GM18858 (cell line): ENCODE results near the gene GUCD1.
"Not testable (repeated sequence)": the region's sequence is repeated elsewhere in the genome, so short reads cannot be mapped to it uniquely, and the experiment has no call there.

Source experiments
- ATAC-seq: cut with Tn5 transposase; IDR thresholded peaks from one replicate; pipeline ENCODE4 v1.9.1; 2021; ENCODE audit not compliant: unreplicated experiment

Gene GUCD1

DNA sequence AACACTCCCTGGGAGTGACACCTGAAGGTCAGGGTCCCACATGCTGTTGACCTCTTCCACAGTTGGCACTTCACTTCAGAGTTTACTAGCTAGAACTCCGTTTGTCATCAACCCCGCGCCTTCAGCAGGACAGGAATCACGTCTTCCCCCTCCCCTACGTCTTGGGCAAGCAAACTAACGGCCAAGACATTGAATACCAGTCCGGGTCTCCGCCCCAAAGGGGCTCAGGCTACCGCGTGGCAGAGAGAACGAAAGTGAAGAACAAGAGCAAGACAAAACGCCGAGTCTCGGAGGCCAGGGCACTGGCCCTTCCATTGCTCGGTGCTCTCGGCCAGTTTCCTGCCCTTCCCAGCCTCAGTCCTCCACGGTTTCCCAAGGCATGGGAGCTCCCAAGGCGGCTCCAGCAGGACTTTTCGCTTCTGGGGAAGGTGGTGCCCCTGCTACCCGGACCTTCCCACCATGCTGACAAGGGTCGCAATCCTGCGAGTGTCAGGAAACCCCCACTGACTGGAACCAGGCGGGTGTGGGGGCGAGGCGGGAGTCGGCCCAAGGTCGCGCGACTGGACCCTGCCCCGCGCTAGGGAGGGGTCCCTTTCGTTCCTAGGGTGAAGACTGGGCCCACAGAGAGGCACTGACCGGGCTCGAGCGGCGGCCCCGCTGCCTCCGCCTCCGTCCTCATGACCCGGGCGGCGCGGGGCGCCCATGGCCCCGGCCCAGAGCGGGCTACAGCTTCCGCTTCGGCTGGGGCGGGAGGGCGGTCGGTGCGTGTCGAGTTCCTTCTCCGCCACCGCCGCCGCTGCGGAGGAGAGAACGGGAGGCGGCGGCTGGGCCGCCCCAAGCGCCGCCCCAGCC is at the start of gene GUCD1:
Gene GUCD1 (minus strand): TSS at position 826 of the 852 bp plus-strand sequence. CDS start 147 bp downstream, at position 679.
- ATAC-seq = peak; percentile 17

- ATAC-seq = not testable (repeated sequence)
Observed at GRCh38 chr22:24603770-24604629, 49.1 kb upstream of the GUCD1 start.

- not testable (repeated sequence) for ATAC-seq
Observed at GRCh38 chr22:24602847-24603769, 48.2 kb upstream of the GUCD1 start, which contains the start of gene GGT1. GGT1 (plus strand) TSS chr22:24603193; CDS start chr22:24611082, 7,889 bp downstream.

DNA sequence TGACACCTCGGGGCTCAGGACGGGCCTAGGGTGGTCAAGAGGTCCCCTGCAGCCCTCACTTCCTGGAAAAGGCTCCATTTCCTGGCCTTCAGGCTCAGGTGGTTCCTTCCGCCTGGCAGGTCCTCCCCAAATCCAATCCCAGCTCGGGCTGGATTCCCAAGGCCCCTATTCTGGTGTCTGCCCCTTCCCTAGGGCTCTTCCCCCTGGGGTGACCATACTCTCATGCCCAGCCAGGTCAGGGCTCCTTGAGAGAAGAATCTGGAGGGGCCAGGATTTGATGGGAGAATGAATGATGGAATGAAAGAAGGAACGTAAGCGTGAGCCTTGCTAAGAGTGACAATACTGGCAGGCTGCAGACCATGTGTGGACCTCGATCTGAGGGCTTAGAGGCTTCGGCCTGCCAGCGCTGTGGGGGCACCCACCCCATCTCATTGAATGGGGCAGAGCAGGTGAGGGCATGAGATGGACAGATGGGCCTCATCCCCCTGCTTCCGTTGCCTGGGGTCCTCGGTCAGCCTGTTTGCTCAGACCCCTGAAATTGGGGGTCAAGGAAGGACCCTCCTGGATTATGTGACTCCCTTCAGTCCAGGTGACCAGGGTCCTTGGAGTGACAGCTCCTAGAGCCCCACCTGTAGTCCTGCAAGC is 47.3 kb upstream of the GUCD1 start:
- not testable (repeated sequence) for ATAC-seq

- no peak for ATAC-seq
Observed at GRCh38 chr22:24601217-24602104, 46.5 kb upstream of the GUCD1 start.

DNA sequence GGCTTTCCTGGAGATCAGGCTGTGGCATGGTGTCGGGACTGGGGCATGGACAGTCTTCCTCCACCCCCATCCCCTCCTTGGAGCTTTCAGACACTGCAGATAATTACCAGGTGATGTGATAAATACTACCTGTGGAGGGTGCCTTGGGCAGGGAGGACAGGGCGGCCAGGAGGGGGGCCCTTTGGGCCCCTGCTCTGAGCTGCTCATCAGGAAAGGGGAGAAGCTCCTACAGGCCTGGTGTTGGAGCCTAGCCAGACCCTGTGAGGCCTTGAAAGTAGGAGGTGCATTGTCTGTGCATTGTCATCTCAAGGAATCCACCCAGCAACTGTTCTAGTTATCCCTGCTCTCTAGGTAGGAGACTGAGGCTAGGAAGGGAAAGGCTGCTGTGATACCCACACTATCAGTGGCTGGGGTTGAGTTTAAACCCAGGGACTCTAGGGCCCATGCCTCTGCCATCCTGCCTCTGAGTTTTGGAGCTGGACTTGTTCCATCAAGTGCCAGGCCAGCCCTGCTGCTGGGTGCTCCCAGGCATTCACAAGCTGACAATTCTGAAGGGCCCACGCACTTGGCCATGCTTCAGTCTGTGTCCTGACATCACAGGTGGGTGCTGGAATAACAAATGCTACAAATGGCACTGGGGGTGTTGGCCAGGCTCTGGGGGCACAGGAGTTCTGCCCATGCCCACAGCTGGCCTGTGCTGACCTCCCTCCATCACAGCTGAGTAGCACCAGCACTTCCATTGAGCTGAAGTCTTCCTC is 45.2 kb upstream of the GUCD1 start:
- ATAC-seq = not testable (repeated sequence)

DNA sequence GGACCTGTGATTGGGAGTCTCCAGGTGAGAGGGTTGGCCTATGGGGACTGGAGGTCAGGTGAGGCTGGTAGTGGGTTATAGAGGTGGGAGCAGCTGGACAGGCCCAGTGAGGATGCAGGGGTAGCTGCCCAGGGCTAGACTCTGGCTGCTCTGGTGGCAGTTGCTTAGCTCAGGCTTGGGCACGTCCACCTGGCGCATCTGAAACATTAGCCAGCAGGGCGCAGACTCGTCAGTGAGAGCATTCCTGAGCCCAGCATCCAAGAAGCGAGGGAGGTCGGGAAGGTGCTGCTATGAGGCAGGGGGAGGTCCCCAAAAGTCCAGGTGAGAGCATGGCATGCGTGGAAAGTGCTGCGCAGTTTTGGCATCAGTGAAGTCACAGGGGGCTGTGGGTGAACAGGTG is 44.6 kb upstream of the GUCD1 start:
- no peak for ATAC-seq

- ATAC-seq = not testable (repeated sequence)
Observed at GRCh38 chr22:24597076-24597475, 42.1 kb upstream of the GUCD1 start.

GRCh38 chr22:24595863-24596262 is 40.9 kb upstream of the GUCD1 start:
- ATAC-seq = no peak

DNA sequence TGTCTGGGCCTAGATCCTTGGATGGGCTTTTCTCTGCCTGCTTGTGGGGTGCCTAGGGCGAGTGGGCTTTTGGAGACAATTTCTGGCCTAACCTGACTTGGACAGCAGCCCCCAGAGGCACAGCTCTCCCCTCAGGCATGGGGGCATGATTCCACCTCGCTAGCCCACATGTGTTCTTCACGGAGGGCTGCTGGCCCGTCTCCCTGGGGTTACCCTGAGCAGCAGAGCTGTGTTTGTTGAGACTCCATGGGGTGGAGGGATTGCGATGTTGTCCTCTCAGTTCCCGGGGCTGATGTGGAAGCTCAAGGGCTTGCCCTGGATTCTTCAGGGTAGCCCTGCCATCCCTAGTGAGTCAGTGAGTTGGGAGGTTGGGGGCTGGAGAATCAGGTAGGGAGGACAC is 40.3 kb upstream of the GUCD1 start:
- ATAC-seq = no peak

GRCh38 chr22:24594569-24595120 is 39.7 kb upstream of the GUCD1 start:
- ATAC-seq = no peak

DNA sequence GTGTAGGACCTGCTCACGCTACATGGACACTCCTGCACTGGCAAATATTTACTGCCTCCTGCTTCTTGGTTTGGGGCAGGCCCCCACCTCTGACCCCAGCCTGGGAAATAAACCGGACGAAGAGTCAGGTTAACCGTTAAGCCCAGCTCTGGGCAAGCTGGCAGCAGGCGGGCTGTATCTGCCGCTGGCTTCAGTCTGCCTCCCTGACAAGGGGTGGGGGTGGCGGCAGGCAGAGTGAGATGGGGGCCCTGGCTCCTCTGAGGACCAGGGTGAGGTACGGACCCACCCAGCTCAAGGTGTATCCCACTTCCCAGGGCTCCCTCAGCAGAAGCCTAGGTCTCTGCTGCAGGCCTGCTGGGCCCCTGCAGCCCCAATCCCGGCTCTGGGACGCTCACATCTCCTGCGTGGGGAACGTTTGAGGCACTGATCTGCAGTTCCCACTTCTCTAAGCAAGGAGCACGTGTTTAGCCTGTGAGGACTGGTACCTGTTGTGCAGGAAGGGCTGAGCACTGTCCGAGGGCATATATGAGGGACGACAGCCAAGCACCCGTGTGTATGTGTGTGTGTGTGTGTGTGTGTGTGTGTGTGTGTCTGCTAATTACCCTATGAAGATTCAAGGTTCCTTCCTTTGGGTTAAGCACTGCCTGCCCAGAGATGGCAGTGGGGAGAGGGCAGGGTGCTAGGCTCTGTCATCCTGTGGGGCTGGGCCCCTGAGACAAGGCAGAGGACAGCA is 39.1 kb upstream of the GUCD1 start:
- no peak for ATAC-seq

- ATAC-seq = not testable (repeated sequence)
Observed at GRCh38 chr22:24593559-24593835, 38.6 kb upstream of the GUCD1 start.

- ATAC-seq = peak; percentile 53
Observed at GRCh38 chr22:24592851-24593558, 38.1 kb upstream of the GUCD1 start, which contains the start of gene LRRC75B. LRRC75B (minus strand) TSS chr22:24593073; CDS start chr22:24593039, 34 bp downstream.

- ATAC-seq = no peak
Observed at GRCh38 chr22:24592058-24592850, 37.3 kb upstream of the GUCD1 start.

GRCh38 chr22:24591286-24591830 is 36.4 kb upstream of the GUCD1 start:
- ATAC-seq = no peak
